Upper lobe of left lung (tissue), 6 donors: ENCODE results near the gene PRSS3. TPM values are rescaled to one million over a fixed set of nuclear protein-coding genes. Genes with fewer than 3 reads are reported as not detected.

Experiments
- ATAC-seq, 2 donors: fragments of 200-7000 bp; cut with Tn5 transposase; one replicate each; pipeline ENCODE4 v1.9.1; 2022; ENCODE audit warnings: mild to moderate bottlenecking in 2 of 2, moderate library complexity in 2 of 2; ENCODE audit not compliant: low FRiP score in 2 of 2
- DNase-seq, 2 donors: peaks; one replicate each; pipeline ENCODE4 v3.0.0-alpha.2; 2019 to 2020
- H3K27ac ChIP-seq, 4 donors: fragments of 200-600 bp; sonication (generic); one replicate each; pipeline ENCODE4 v1.5.1; 2016 to 2019
- H3K27me3 ChIP-seq, 4 donors: fragments of 200-600 bp; sonication (generic); one replicate each; pipeline ENCODE4 v1.5.1; 2017 to 2019
- H3K36me3 ChIP-seq, 4 donors: fragments of 200-600 bp; sonication (generic); one replicate each; pipeline ENCODE4 v1.5.1; 2016 to 2019
- H3K4me1 ChIP-seq, 4 donors: fragments of 200-600 bp; sonication (generic); one replicate each; pipeline ENCODE4 v1.5.1; 2018 to 2019
- H3K4me3 ChIP-seq, 4 donors: fragments of 200-600 bp; sonication (generic); one replicate each; pipeline ENCODE4 v1.5.1; 2017 to 2019; ENCODE audit warnings: mild to moderate bottlenecking in 2 of 4, moderate library complexity in 1 of 4
- H3K9me3 ChIP-seq, 4 donors: fragments of 200-600 bp; sonication (generic); one replicate each; pipeline ENCODE4 v1.5.1; 2018 to 2019
- CTCF ChIP-seq, 6 experiments: fragments of 450-650 bp in 4 of 6; fragments of 200-600 bp in 2 of 6; sonication (generic) in 2 of 6; IDR thresholded peaks; one replicate each; pipeline ENCODE4 v1.5.1; 2016 to 2019; ENCODE audit warnings: antibody characterized with exemption in 6 of 6
- EP300 ChIP-seq, 4 donors: sonication (generic); formaldehyde crosslinking; IDR thresholded peaks; one replicate each; pipeline ENCODE4 v1.5.1; 2017; ENCODE audit warnings: antibody characterized with exemption in 4 of 4, control low read depth in 2 of 4
- POLR2A ChIP-seq, 4 donors: fragments of 450-650 bp; IDR thresholded peaks; one replicate each; pipeline ENCODE4 v1.5.1; 2016 to 2017; ENCODE audit warnings: antibody characterized with exemption in 4 of 4, mild to moderate bottlenecking in 2 of 4
- POLR2AphosphoS5 ChIP-seq, 2 donors: sonication (generic); formaldehyde crosslinking; IDR thresholded peaks; one replicate each; pipeline ENCODE4 v1.5.1; 2017; ENCODE audit warnings: antibody characterized with exemption in 2 of 2
- WGBS, 2 donors: methylation state at CpG; one replicate each; pipeline ENCODE4 v1.1.5; 2017 to 2018; 5-methylcytosine and 5-hydroxymethylcytosine counted together
- total RNA-seq, 6 donors: library from RNA; depleted of rRNA in 4 of 6; stranded (reverse); fragments of >200 nt in 4 of 6; gene quantifications; one replicate each; pipeline versions ENCODE4 v1.1.0 to v1.2.1, GENCODE V29; 2016 to 2021
- donor health status: DM: no; HTN: no; CAD: no; lungs with moderate emphysema.
- donor health status: DM: no; HTN: yes; CAD: no; lungs with severe emphysema.

Gene PRSS3
- total RNA-seq, 6 donors from 2014 or later: 0.69 to 2.1 TPM; not detected in 4

- 0% methylated on average over 32 of the region's 81 CpGs; no CpG with 5 or more reads in 1 of the 2 donors for WGBS, 2 donors
- TF ChIP-seq CTCF (IDR thresholded peaks at IDR 0.05) (peak in 5 of 6 experiments; percentile 34 to 70 (median 45)), EP300 (IDR thresholded peaks at IDR 0.05) (no peak), POLR2A (IDR thresholded peaks at IDR 0.05) (peak in 2 of 4 donors; percentile 50 to 79), POLR2AphosphoS5 (IDR thresholded peaks at IDR 0.05) (no peak)
- ATAC-seq (peak; percentile 8 to 51), DNase-seq (peak; percentile 48 to 91)
- Histone ChIP-seq H3K4me3 (peak overlapping the region; percentile 72 to 96 (median 88)), H3K27ac (peak overlapping the region; percentile 99 to 100 (median 100)), H3K36me3 (no peaks in the 10 kb centered on the region), H3K27me3 (no peaks in the 10 kb centered on the region), H3K9me3 (no peaks in the 10 kb centered on the region), H3K4me1 (peaks cover 42 to 58% (median 54%) of the 10 kb centered on the region in 4 donors)
Measured at GRCh38 chr9:33817327-33818166, 22.2 kb downstream of the PRSS3 start.

- Histone ChIP-seq H3K4me1 (peaks cover 42 to 57% (median 53%) of the 10 kb centered on the region in 4 donors), H3K4me3 (peak overlapping the region; percentile 72 to 96 (median 88)), H3K27ac (peak overlapping the region; percentile 99 to 100 (median 100)), H3K9me3 (no peaks in the 10 kb centered on the region), H3K27me3 (no peaks in the 10 kb centered on the region), H3K36me3 (no peaks in the 10 kb centered on the region)
- DNase-seq (peak in 1 of 2 donors; percentile 39), ATAC-seq (no peak)
- TF ChIP-seq EP300 (IDR thresholded peaks at IDR 0.05): no peak
- TF ChIP-seq POLR2AphosphoS5 (IDR thresholded peaks at IDR 0.05): peak; percentile 40 to 50
- TF ChIP-seq CTCF (IDR thresholded peaks at IDR 0.05): no peak
- no peak for TF ChIP-seq POLR2A (IDR thresholded peaks at IDR 0.05)
- WGBS, 2 donors: 0 to 1% methylated on average over 7 to 17 of the region's 18 CpGs
Measured at GRCh38 chr9:33818167-33818846, 22.9 kb downstream of the PRSS3 start.

GRCh38 chr9:33818847-33819500 is 23.6 kb downstream of the PRSS3 start:
- no peak for ATAC-seq
- no peak for DNase-seq
- Histone ChIP-seq H3K4me1 (peaks cover 40 to 50% (median 48%) of the 10 kb centered on the region in 4 donors), H3K4me3 (peak overlapping the region; percentile 5 to 91 (median 78)), H3K36me3 (no peaks in the 10 kb centered on the region), H3K9me3 (no peaks in the 10 kb centered on the region), H3K27me3 (no peaks in the 10 kb centered on the region), H3K27ac (peak overlapping the region; percentile 99 to 100 (median 100))
- TF ChIP-seq EP300 (IDR thresholded peaks at IDR 0.05) (no peak), CTCF (IDR thresholded peaks at IDR 0.05) (no peak), POLR2AphosphoS5 (IDR thresholded peaks at IDR 0.05) (no peak), POLR2A (IDR thresholded peaks at IDR 0.05) (no peak)
- 20 to 21% methylated on average over 4 of the region's 4 CpGs for whole genome bisulfite sequencing, 2 donors

- Histone ChIP-seq H3K4me1 (peaks cover 30 to 41% (median 37%) of the 10 kb centered on the region in 4 donors), H3K9me3 (no peaks in the 10 kb centered on the region), H3K27ac (peak overlapping the region in 1 of 4 donors; percentile 100), H3K27me3 (no peaks in the 10 kb centered on the region), H3K4me3 (no peak overlapping the region), H3K36me3 (no peaks in the 10 kb centered on the region)
- DNase-seq (no peak), ATAC-seq (no peak)
- WGBS, 2 donors: 53 to 58% methylated on average over 4 of the region's 4 CpGs
- TF ChIP-seq CTCF (IDR thresholded peaks at IDR 0.05) (no peak), EP300 (IDR thresholded peaks at IDR 0.05) (no peak), POLR2AphosphoS5 (IDR thresholded peaks at IDR 0.05) (no peak), POLR2A (IDR thresholded peaks at IDR 0.05) (no peak)
Measured at GRCh38 chr9:33820231-33820745, 24.9 kb downstream of the PRSS3 start.
